OCI-LY7 (cell line): ENCODE data around the gene USP48.
A peak's percentile ranks its signal among the peaks of the same experiment; 100 is the strongest.

ENCODE experiments used
- EZH2phosphoT487 ChIP-seq: fragments of 200-600 bp; sonication (generic); IDR thresholded peaks from 2 replicates; pipeline ENCODE4 v1.6.1; 2018; ENCODE audit warnings: low read depth, borderline replicate concordance, mild to moderate bottlenecking, mixed run types, antibody characterized with exemption, low read length, moderate library complexity, mixed read lengths
- TF ChIP-seq, protein P1 (sequence below): fragments of 200-600 bp; sonication (generic); conservative IDR thresholded peaks from 2 replicates; pipeline ENCODE4 v1.5.1; 2014; ENCODE audit warnings: mild to moderate bottlenecking, antibody characterized with exemption, low read length, moderate library complexity, mixed read lengths

DNA sequence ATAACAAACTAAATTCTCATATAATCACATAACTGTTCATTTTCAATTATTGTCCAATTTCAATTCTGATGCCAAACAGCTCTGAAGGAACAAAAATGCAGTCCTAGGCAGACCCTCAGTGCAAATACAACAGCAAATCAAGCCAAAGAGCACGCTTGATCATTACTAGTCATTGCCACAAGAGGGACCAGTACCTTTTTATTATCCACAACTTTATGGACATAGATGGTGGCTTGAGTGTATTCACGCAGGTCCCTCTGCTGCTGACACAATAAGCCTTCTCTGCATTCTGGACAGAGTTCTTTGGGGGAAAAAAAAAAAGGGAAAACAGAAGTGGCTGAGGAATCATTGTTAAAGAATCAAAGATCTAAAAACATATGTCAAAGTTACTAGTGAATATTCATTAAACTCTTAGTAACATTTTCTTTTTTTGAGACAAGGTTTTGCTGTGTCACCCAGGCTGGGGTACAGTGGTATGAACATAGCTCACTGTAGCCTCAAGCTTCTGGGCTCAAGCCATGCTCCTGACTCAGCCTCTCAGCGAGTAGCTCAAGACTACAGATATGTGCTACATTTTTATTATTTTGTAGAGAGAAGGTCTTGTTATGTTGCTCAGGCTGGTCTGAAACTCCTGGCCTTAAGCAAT is 79.5 kb downstream of the USP48 start:
- TF ChIP-seq, protein P1, sequence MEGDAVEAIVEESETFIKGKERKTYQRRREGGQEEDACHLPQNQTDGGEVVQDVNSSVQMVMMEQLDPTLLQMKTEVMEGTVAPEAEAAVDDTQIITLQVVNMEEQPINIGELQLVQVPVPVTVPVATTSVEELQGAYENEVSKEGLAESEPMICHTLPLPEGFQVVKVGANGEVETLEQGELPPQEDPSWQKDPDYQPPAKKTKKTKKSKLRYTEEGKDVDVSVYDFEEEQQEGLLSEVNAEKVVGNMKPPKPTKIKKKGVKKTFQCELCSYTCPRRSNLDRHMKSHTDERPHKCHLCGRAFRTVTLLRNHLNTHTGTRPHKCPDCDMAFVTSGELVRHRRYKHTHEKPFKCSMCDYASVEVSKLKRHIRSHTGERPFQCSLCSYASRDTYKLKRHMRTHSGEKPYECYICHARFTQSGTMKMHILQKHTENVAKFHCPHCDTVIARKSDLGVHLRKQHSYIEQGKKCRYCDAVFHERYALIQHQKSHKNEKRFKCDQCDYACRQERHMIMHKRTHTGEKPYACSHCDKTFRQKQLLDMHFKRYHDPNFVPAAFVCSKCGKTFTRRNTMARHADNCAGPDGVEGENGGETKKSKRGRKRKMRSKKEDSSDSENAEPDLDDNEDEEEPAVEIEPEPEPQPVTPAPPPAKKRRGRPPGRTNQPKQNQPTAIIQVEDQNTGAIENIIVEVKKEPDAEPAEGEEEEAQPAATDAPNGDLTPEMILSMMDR = peak; percentile 81
- TF ChIP-seq EZH2phosphoT487 = no peak
